H1 (cell line): ENCODE data around the gene PLCL1. TPM values are rescaled to one million over a fixed set of nuclear protein-coding genes. Genes with fewer than 3 reads are reported as not detected.

ENCODE experiments used
- CTCF ChIA-PET: fragments of 300-600 bp; sonication (Branson Sonifier 250); formaldehyde crosslinking; loops from one replicate; lab custom pipeline; 2021; ENCODE audit not compliant: partially characterized antibody; lab: Charles Lee
- POLR2A ChIA-PET: fragments of 300-600 bp; sonication (Branson Sonifier 250); formaldehyde crosslinking; loops from one replicate; lab custom pipeline; 2021; ENCODE audit warnings: inconsistent platforms; ENCODE audit not compliant: partially characterized antibody; lab: Charles Lee
- DNase-seq, 2 experiments: peaks; one replicate each; pipeline versions ENCODE4 v3.0.0 to v3.0.0-alpha.2; 2010 to 2022; ENCODE audit warnings: low spot score in 2 of 2, low read depth in 1 of 2, mixed read lengths in 1 of 2
- FAIRE-seq: peaks from 2 replicates; lab custom pipeline; 2011; peaks lifted over from hg19 to GRCh38; lab: Jason Lieb, UNC
- H2AFZ ChIP-seq: 2 replicates; pipeline ENCODE4 v1.8.1; 2012; ENCODE audit warnings: low read length, inconsistent platforms
- H2AK5ac ChIP-seq: 2 replicates; pipeline ENCODE4 v1.6.1; 2013; ENCODE audit warnings: low read depth, low read length
- H2BK120ac ChIP-seq: replicated peaks from 2 replicates; pipeline ENCODE3; 2013; ENCODE audit warnings: low read depth, low read length, inconsistent platforms
- H2BK12ac ChIP-seq: 2 replicates; pipeline ENCODE4 v1.6.1; 2013; ENCODE audit warnings: low read depth, low read length
- H2BK15ac ChIP-seq: 2 replicates; pipeline ENCODE4 v1.6.1; 2013; ENCODE audit warnings: low read length
- H2BK20ac ChIP-seq: 2 replicates; pipeline ENCODE4 v1.6.1; 2013; ENCODE audit warnings: low read length
- H2BK5ac ChIP-seq: 2 replicates; pipeline ENCODE4 v1.6.1; 2013; ENCODE audit warnings: low read depth, low read length
- H3K14ac ChIP-seq: 2 replicates; pipeline ENCODE4 v1.6.1; 2013; ENCODE audit warnings: inconsistent platforms; ENCODE audit not compliant: insufficient read length
- H3K18ac ChIP-seq: 2 replicates; pipeline ENCODE4 v1.6.1; 2013; ENCODE audit warnings: low read length; ENCODE audit errors: extremely low read depth
- H3K23ac ChIP-seq: 2 replicates; pipeline ENCODE4 v1.6.1; 2013; ENCODE audit warnings: inconsistent platforms; ENCODE audit not compliant: insufficient read length
- H3K23me2 ChIP-seq: 2 replicates; pipeline ENCODE4 v1.6.1; 2013; ENCODE audit warnings: low read depth, low read length
- H3K27ac ChIP-seq: 2 replicates; pipeline ENCODE4 v1.6.1; 2011; ENCODE audit warnings: low read depth, low read length, inconsistent platforms
- H3K27me3 ChIP-seq, 4 experiments: replicated peaks in 1 of 4; 1 replicate in 1 of 4; 2 replicates in 3 of 4; pipeline versions ENCODE4 v1.6.1 to v1.8.1; 2011 to 2013; ENCODE audit warnings: low read length in 3 of 4, mild to moderate bottlenecking in 3 of 4, inconsistent platforms in 2 of 4, mixed read lengths in 2 of 4, moderate library complexity in 1 of 4; ENCODE audit not compliant: control insufficient read depth in 3 of 4, insufficient read depth in 3 of 4; ENCODE audit errors: extremely low read depth in 1 of 4
- H3K36me3 ChIP-seq, 4 experiments: 2 replicates each; pipeline versions ENCODE4 v1.6.1 to v1.8.1; 2011 to 2013; ENCODE audit warnings: mild to moderate bottlenecking in 4 of 4, low read length in 3 of 4, moderate library complexity in 2 of 4, control low read depth in 1 of 4, inconsistent platforms in 1 of 4; ENCODE audit not compliant: insufficient read depth in 4 of 4, control insufficient read depth in 2 of 4
- H3K4ac ChIP-seq: replicated peaks from 2 replicates; pipeline ENCODE3; 2013; ENCODE audit warnings: low read length, low read depth, mixed read lengths, inconsistent platforms; ENCODE audit not compliant: insufficient read length
- H3K4me1 ChIP-seq, 4 experiments: replicated peaks in 1 of 4; 1 replicate in 1 of 4; 2 replicates in 3 of 4; pipeline versions ENCODE4 v1.6.1 to v1.8.1; 2011 to 2013; ENCODE audit warnings: low read length in 3 of 4, inconsistent platforms in 2 of 4, mixed read lengths in 1 of 4; ENCODE audit not compliant: insufficient read depth in 4 of 4, control insufficient read depth in 3 of 4
- H3K4me2 ChIP-seq, 2 experiments: 2 replicates each; pipeline versions ENCODE4 v1.6.1 to v1.8.1; 2011 to 2013; ENCODE audit warnings: low read depth in 2 of 2, low read length in 2 of 2, control low read depth in 1 of 2, inconsistent platforms in 1 of 2, mild to moderate bottlenecking in 1 of 2; ENCODE audit not compliant: insufficient read depth in 1 of 2
- H3K4me3 ChIP-seq, 4 experiments: fragments of 200-600, 300-600 bp in 1 of 4; sonication (generic), shearing (Covaris generic), sonication (Bioruptor Twin) in 1 of 4; 2 replicates each; pipeline versions ENCODE4 v1.5.1 to v1.8.1; 2011 to 2016; ENCODE audit warnings: low read length in 4 of 4, low read depth in 3 of 4, control low read depth in 2 of 4, inconsistent platforms in 2 of 4, mild to moderate bottlenecking in 2 of 4, mixed read lengths in 1 of 4, moderate library complexity in 1 of 4; ENCODE audit not compliant: insufficient read depth in 2 of 4; ENCODE audit errors: extremely low read depth in 1 of 4
- H3K56ac ChIP-seq: replicated peaks from 2 replicates; pipeline ENCODE3; 2013; ENCODE audit warnings: low read depth, mild to moderate bottlenecking, mixed read lengths, low read length, inconsistent platforms; ENCODE audit not compliant: insufficient read length
- H3K79me1 ChIP-seq: 2 replicates; pipeline ENCODE4 v1.6.1; 2013; ENCODE audit warnings: low read depth, low read length, control low read depth
- H3K79me2 ChIP-seq, 2 experiments: 2 replicates each; pipeline versions ENCODE4 v1.6.1 to v1.8.1; 2012 to 2013; ENCODE audit warnings: low read length in 2 of 2, mild to moderate bottlenecking in 2 of 2, inconsistent platforms in 1 of 2; ENCODE audit not compliant: insufficient read depth in 2 of 2, control insufficient read depth in 1 of 2
- H3K9ac ChIP-seq, 4 experiments: replicated peaks in 1 of 4; 1 replicate in 1 of 4; 2 replicates in 3 of 4; pipeline versions ENCODE4 v1.6.1 to v1.8.1; 2011 to 2013; ENCODE audit warnings: low read depth in 3 of 4, low read length in 3 of 4, control low read depth in 2 of 4, mild to moderate bottlenecking in 2 of 4, moderate library complexity in 2 of 4, inconsistent platforms in 1 of 4; ENCODE audit errors: extremely low read depth in 1 of 4
- H3K9me3 ChIP-seq, 2 experiments: 2 replicates each; pipeline versions ENCODE4 v1.6.1 to v1.8.1; 2012 to 2013; ENCODE audit warnings: mild to moderate bottlenecking in 2 of 2, moderate library complexity in 2 of 2, control low read depth in 1 of 2, inconsistent platforms in 1 of 2, low read depth in 1 of 2, low read length in 1 of 2, mixed read lengths in 1 of 2; ENCODE audit not compliant: insufficient read depth in 2 of 2
- H4K20me1 ChIP-seq, 2 experiments: replicated peaks in 1 of 2; 2 replicates each; pipeline versions ENCODE3 to v1.8.1; 2011 to 2013; ENCODE audit warnings: inconsistent platforms in 2 of 2, low read length in 2 of 2, mild to moderate bottlenecking in 1 of 2; ENCODE audit not compliant: insufficient read depth in 2 of 2, control insufficient read depth in 1 of 2
- H4K5ac ChIP-seq: 2 replicates; pipeline ENCODE4 v1.6.1; 2013; ENCODE audit warnings: low read length, low read depth, mixed read lengths, inconsistent platforms; ENCODE audit not compliant: insufficient read length
- H4K8ac ChIP-seq: 2 replicates; pipeline ENCODE4 v1.8.0; 2013; ENCODE audit warnings: mild to moderate bottlenecking, moderate library complexity, low read length, inconsistent platforms; ENCODE audit not compliant: insufficient read depth; ENCODE audit errors: extremely low read depth
- H4K91ac ChIP-seq: replicated peaks from 2 replicates; pipeline ENCODE3; 2013; ENCODE audit warnings: low read length, mixed read lengths, inconsistent platforms; ENCODE audit not compliant: insufficient read length
- BACH1 ChIP-seq: IDR thresholded peaks from 2 replicates; pipeline ENCODE4 v1.6.1; 2012; ENCODE audit warnings: low read length, improper control_type of control experiment
- BRCA1 ChIP-seq: IDR thresholded peaks from 2 replicates; pipeline ENCODE4 v1.6.1; 2012; ENCODE audit warnings: low read depth, low read length, improper control_type of control experiment
- CBX8 ChIP-seq: fragments of 300-800, 300-1000 bp; sonication (generic); IDR thresholded peaks from 2 replicates; pipeline ENCODE4 v1.7.1; 2016; ENCODE audit warnings: low read depth, low read length, borderline replicate concordance
- CTBP2 ChIP-seq: IDR thresholded peaks from 2 replicates; pipeline ENCODE4 v1.7.0; 2011; ENCODE audit warnings: borderline replicate concordance, mild to moderate bottlenecking, moderate library complexity, mixed read lengths, low read length; ENCODE audit not compliant: insufficient read depth, insufficient read length
- KDM4A ChIP-seq: IDR thresholded peaks from one replicate; pipeline ENCODE4 v1.7.1; 2012; ENCODE audit warnings: low read depth, mild to moderate bottlenecking, moderate library complexity, low read length, inconsistent platforms; ENCODE audit not compliant: severe bottlenecking
- NANOG ChIP-seq: IDR thresholded peaks from 2 replicates; pipeline ENCODE4 v1.6.1; 2011; ENCODE audit warnings: low read length, low read depth, mild to moderate bottlenecking, inconsistent platforms; ENCODE audit not compliant: insufficient read depth, poor library complexity, severe bottlenecking
- RAD21 ChIP-seq, 2 experiments: IDR thresholded peaks in 1 of 2; conservative IDR thresholded peaks in 1 of 2; 2 replicates each; pipeline ENCODE4 v1.6.1; 2011; ENCODE audit warnings: low read depth in 2 of 2, low read length in 2 of 2, improper control_type of control experiment in 1 of 2, inconsistent platforms in 1 of 2, mild to moderate bottlenecking in 1 of 2, moderate library complexity in 1 of 2
- SIRT6 ChIP-seq: IDR thresholded peaks from one replicate; pipeline ENCODE4 v1.7.1; 2012; ENCODE audit warnings: low read length, inconsistent platforms
- SRF ChIP-seq: IDR thresholded peaks from 2 replicates; pipeline ENCODE4 v1.6.1; 2011; ENCODE audit warnings: mild to moderate bottlenecking, low read depth, low read length, moderate library complexity
- TCF12 ChIP-seq: IDR thresholded peaks from 2 replicates; pipeline ENCODE4 v1.6.1; 2011; ENCODE audit warnings: low read depth, mild to moderate bottlenecking, low read length
- YY1 ChIP-seq: IDR thresholded peaks from 2 replicates; pipeline ENCODE4 v1.6.1; 2011; ENCODE audit warnings: low read depth, mild to moderate bottlenecking, low read length
- WGBS, 2 experiments: shearing (Covaris generic) in 1 of 2; methylation state at CpG; one replicate each; pipeline versions ENCODE4 v1.1.6 to v1.1.7; 2013 to 2015; ENCODE audit warnings: low lambda C conversion rate in 2 of 2, mixed read lengths in 2 of 2, inconsistent platforms in 1 of 2, low coverage in 1 of 2, missing lambda C conversion rate in 1 of 2; ENCODE audit not compliant: insufficient replicate concordance in 2 of 2, insufficient coverage in 1 of 2, insufficient read length in 1 of 2; ENCODE audit errors: extremely low coverage in 1 of 2, missing lambda C conversion rate in 1 of 2; 5-methylcytosine and 5-hydroxymethylcytosine counted together
- polyA plus RNA-seq, 7 experiments: library from polyadenylated mRNA; depleted of rRNA in 3 of 7; stranded (reverse) in 5 of 7; unstranded in 2 of 7; fragments of >200 nt in 5 of 7; fragments of 200-250 nt in 2 of 7; gene quantifications; 1 replicate in 5 of 7; 2 replicates in 1 of 7; 4 replicates in 1 of 7; pipeline versions ENCODE4 v1.2.1 to v1.2.3, GENCODE V29; 2011 to 2013; ENCODE audit warnings: missing spikeins in 2 of 7, mixed read lengths in 2 of 7
- total RNA-seq: library from RNA; stranded (reverse); fragmentation: NEBNext Ultra II Directional; extraction: Animal tissue kit (Norgen Biotek cat#: 25700); gene quantifications from 2 replicates; pipeline ENCODE4 v1.2.1, GENCODE V29; 2021
- TF ChIP-seq, protein P1 (sequence below): IDR thresholded peaks from 2 replicates; pipeline ENCODE4 v1.6.1; 2012; ENCODE audit warnings: low read length, inconsistent platforms

The PLCL1 gene
- total and polyA plus RNA-seq, 2 of the 8 experiments (the other 6 are each of a cell fraction or from before 2014, with no cell fraction given) = not detected

DNA sequence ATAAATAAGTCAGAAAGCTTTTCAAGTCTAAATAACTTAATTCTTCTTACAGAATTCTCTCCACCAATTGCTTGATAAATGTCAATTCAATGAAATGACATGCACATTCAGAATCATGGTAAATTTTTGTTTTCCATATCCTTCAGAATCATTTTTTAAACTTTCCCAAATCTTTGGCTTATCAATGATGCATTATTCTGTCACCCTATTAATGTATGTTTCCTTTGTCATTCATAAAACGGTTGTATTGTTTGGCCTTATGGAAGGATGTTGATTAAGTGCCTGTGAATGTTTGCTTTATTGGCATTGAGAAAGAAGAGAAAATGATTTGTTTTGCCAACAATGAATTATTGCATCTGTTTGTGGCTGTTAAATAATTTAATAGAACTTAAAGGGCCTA, 260.9 kb downstream of the PLCL1 start:
- Histone ChIP-seq H3K9me3 (no peaks in the 10 kb centered on the region), H3K4me3 (no peak overlapping the region), H4K5ac (no peak overlapping the region), H3K9ac (no peak overlapping the region), H3K4me1 (no peaks in the 10 kb centered on the region), H2AFZ (no peak overlapping the region), H2BK120ac (no peak overlapping the region), H2BK5ac (no peak overlapping the region), H3K14ac (no peak overlapping the region), H3K79me1 (no peaks in the 10 kb centered on the region), H2BK15ac (no peak overlapping the region), H4K20me1 (no peaks in the 10 kb centered on the region), H3K18ac (no peak overlapping the region), H4K8ac (no peak overlapping the region), H3K36me3 (no peaks in the 10 kb centered on the region), H3K79me2 (no peaks in the 10 kb centered on the region), H3K27me3 (no peaks in the 10 kb centered on the region), H4K91ac (no peak overlapping the region), H2AK5ac (no peak overlapping the region), H3K23me2 (no peaks in the 10 kb centered on the region; the same call in 1 of the 2 replicates), H3K4ac (no peak overlapping the region), H3K4me2 (no peak overlapping the region), H3K27ac (no peak overlapping the region), H3K23ac (no peak overlapping the region), H2BK12ac (no peak overlapping the region), H2BK20ac (no peak overlapping the region), H3K56ac (no peak overlapping the region)
- 71% methylated on average over 1 of the region's 1 CpG; no CpG with 5 or more reads in 1 of the 2 experiments for WGBS, 2 experiments
- DNase-seq = no peak
- no peak for FAIRE-seq
- ChIA-PET POLR2A (no interaction called here), CTCF (interaction anchor here (1.1 to 4.6 kb wide), 4 partner anchors 11 to 310 kb away, joined by 3 to 43 read pairs (median 5); no protein-coding TSS in a partner anchor)
- TF ChIP-seq BACH1 (no peak), KDM4A (no peak), CBX8 (no peak), YY1 (no peak), SRF (no peak), NANOG (no peak), BRCA1 (no peak), CTBP2 (no peak), SIRT6 (no peak), RAD21 (IDR thresholded peaks at IDR 0.05 in 1 of 2, conservative IDR thresholded peaks at IDR 0.05 in 1 of 2; ENCODE audit: low read depth in 2 of 2, low read length in 2 of 2) (no peak), TCF12 (no peak)
- TF ChIP-seq, protein P1, sequence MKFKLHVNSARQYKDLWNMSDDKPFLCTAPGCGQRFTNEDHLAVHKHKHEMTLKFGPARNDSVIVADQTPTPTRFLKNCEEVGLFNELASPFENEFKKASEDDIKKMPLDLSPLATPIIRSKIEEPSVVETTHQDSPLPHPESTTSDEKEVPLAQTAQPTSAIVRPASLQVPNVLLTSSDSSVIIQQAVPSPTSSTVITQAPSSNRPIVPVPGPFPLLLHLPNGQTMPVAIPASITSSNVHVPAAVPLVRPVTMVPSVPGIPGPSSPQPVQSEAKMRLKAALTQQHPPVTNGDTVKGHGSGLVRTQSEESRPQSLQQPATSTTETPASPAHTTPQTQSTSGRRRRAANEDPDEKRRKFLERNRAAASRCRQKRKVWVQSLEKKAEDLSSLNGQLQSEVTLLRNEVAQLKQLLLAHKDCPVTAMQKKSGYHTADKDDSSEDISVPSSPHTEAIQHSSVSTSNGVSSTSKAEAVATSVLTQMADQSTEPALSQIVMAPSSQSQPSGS = no peak
